Heart right ventricle (tissue), 16 donors: ENCODE data around the gene ITPKB. TPM values are rescaled to one million over a fixed set of nuclear protein-coding genes. Genes with fewer than 3 reads are reported as not detected.
"Not testable (repeated sequence)": the region's sequence is repeated elsewhere in the genome, so short reads cannot be mapped to it uniquely, and the experiment has no call there.

Experiments
- ATAC-seq, 8 donors: fragments of 200-7000 bp; cut with Tn5 transposase; one replicate each; pipeline ENCODE4 v1.9.1; 2020; ENCODE audit warnings: mild to moderate bottlenecking in 8 of 8, moderate library complexity in 8 of 8, moderate number of reproducible peaks in 1 of 8
- DNase-seq, 2 donors: peaks; one replicate each; pipeline ENCODE4 v3.0.0-alpha.2; 2020
- H3K27ac ChIP-seq, 10 donors: fragments of 200-600 bp; sonication (generic) in 2 of 10; one replicate each; pipeline versions ENCODE4 v1.5.0 to v1.8.0; 2020 to 2022; ENCODE audit warnings: mild to moderate bottlenecking in 3 of 10
- H3K27me3 ChIP-seq, 7 donors: fragments of 200-600 bp; one replicate each; pipeline ENCODE4 v1.8.0; 2021 to 2022; ENCODE audit warnings: mild to moderate bottlenecking in 2 of 7
- H3K36me3 ChIP-seq, 9 donors: fragments of 200-600 bp; sonication (generic) in 1 of 9; one replicate each; pipeline versions ENCODE4 v1.5.0 to v1.8.0; 2020 to 2022; ENCODE audit warnings: mild to moderate bottlenecking in 2 of 9
- H3K4me1 ChIP-seq, 9 donors: fragments of 200-600 bp; sonication (generic) in 1 of 9; one replicate each; pipeline versions ENCODE4 v1.5.0 to v1.8.0; 2020 to 2022; ENCODE audit warnings: mild to moderate bottlenecking in 4 of 9
- H3K4me3 ChIP-seq, 10 donors: fragments of 200-600 bp; sonication (generic) in 2 of 10; one replicate each; pipeline versions ENCODE4 v1.5.0 to v1.8.0; 2020 to 2022; ENCODE audit warnings: mild to moderate bottlenecking in 7 of 10, moderate library complexity in 2 of 10
- H3K9me3 ChIP-seq, 11 donors: fragments of 200-600 bp in 10 of 11; sonication (generic) in 2 of 11; one replicate each; pipeline versions ENCODE4 v1.5.0 to v1.8.0; 2013 to 2022; ENCODE audit warnings: mild to moderate bottlenecking in 2 of 11, control low read depth in 1 of 11, moderate library complexity in 1 of 11
- CTCF ChIP-seq, 9 donors: fragments of 200-600 bp; sonication (generic) in 2 of 9; IDR thresholded peaks; one replicate each; pipeline versions ENCODE4 v1.5.0 to v1.8.0; 2021 to 2022; ENCODE audit warnings: antibody characterized with exemption in 9 of 9, mild to moderate bottlenecking in 5 of 9, moderate library complexity in 1 of 9
- WGBS, 2 donors: extraction: QIAGEN DNeasy Blood & Tissue Kit; methylation state at CpG; one replicate each; pipeline ENCODE4 v1.1.7; 2013; ENCODE audit warnings: inconsistent platforms in 1 of 2; 5-methylcytosine and 5-hydroxymethylcytosine counted together
- intact Hi-C, 10 donors: fragments of 100-400 bp; cut with DNase I; formaldehyde crosslinking; loops; one replicate each; pipeline versions ENCODE4 v1.11.1 to v1.14.2; 2022
- polyA plus RNA-seq, 2 donors: library from polyadenylated mRNA; stranded (reverse); fragments of 200-250 nt; gene quantifications; one replicate each; pipeline ENCODE4 v1.2.3, GENCODE V29; 2013
- total RNA-seq, 10 donors: library from RNA; stranded (reverse); fragmentation: NEBNext Ultra II Directional in 3 of 10; extraction: Animal tissue kit (Norgen Biotek cat#: 25700) in 3 of 10; gene quantifications; one replicate each; pipeline versions ENCODE4 v1.2.1 to v1.2.4, GENCODE V29; 2021 to 2023
- donor health status: Arrhythmogenic right ventricular cardiomyopathy.
- donor health status: ischemic (EF 13 %, LVEDD 7.1; RV severe dilation, severe dysfunction).
- donor health status: healthy with polysubstance abuse.
- donor health status: DM: no; HTN: yes; CAD: no.
- donor health status: DM: no; HTN: no; CAD: no.
- donor health status: ischemic (EF 25% LVEDD 6.9; RV normal size, moderate dysfunction).
- donor health status: ischemic (EF 25% LVEDD 5.7; RV mildly dilated, moderate dysfunction).
- donor health status: healthy.
- donor health status: DM: yes; HTN: yes; CAD: no.
- donor health status: Ischemic cardiomyopathy.
- donor health status: ischemic (EF 35%, LVEDD 5.7; RV mildly dilated, moderate dysfunction).
- donor health status: nonischemic (EF 11% LVEDD 7.7; RV severe dilation, severe dysfunction).
- donor health status: DM: yes; HTN: yes; CAD: no.
- donor health status: PGD.
- donor health status: ischemic (EF 29% LVEDD 5.4; RV normal size, mild dysfunction).
- donor health status: nonischemic (EF 23%, LVEDD 6.1; RV moderate dilation, normal function).

ITPKB gene
- total and polyA plus RNA-seq, 12 donors: 4.5 to 30.5 (median 16.1) TPM

GRCh38 chr1:226602186-226603021, 136.7 kb downstream of the ITPKB start:
- ATAC-seq (peak; percentile 57 to 79 (median 70)), DNase-seq (peak; percentile 62 to 63)
- peak overlapping the region in 2 of 10 donors; percentile 9 to 21 for H3K4me3 ChIP-seq
- H3K4me1 ChIP-seq: peaks cover 19 to 45% (median 34%) of the 10 kb centered on the region in 9 donors
- intact Hi-C loops: loop anchor here in 6 of 10 donors (5.0 to 10.0 kb wide), 2 partner anchors 50 to 178 kb away; no protein-coding TSS in a partner anchor
- no peaks in the 10 kb centered on the region for H3K36me3 ChIP-seq
- no peak for TF ChIP-seq CTCF (IDR thresholded peaks at IDR 0.05)
- peak overlapping the region; percentile 46 to 82 (median 72) for H3K27ac ChIP-seq
- no peaks in the 10 kb centered on the region for H3K9me3 ChIP-seq
- no peaks in the 10 kb centered on the region for H3K27me3 ChIP-seq
- 71 to 74% methylated on average over 24 of the region's 24 CpGs for WGBS, 2 donors

- H3K36me3 ChIP-seq: no peaks in the 10 kb centered on the region
- no peaks in the 10 kb centered on the region for H3K27me3 ChIP-seq
- H3K4me3 ChIP-seq: no peak overlapping the region
- ATAC-seq (no peak), DNase-seq (no peak)
- peaks cover 19 to 42% (median 34%) of the 10 kb centered on the region in 9 donors for H3K4me1 ChIP-seq
- no peaks in the 10 kb centered on the region for H3K9me3 ChIP-seq
- intact Hi-C loops: loop anchor here in 6 of 10 donors (5.0 to 10.0 kb wide), 2 partner anchors 49 to 177 kb away; no protein-coding TSS in a partner anchor
- H3K27ac ChIP-seq: no peak overlapping the region
- no peak for TF ChIP-seq CTCF (IDR thresholded peaks at IDR 0.05)
- WGBS, 2 donors: 97% methylated on average over 9 of the region's 9 CpGs
Measured at GRCh38 chr1:226601456-226601855, 137.6 kb downstream of the ITPKB start.

GRCh38 chr1:226600254-226600653, 138.8 kb downstream of the ITPKB start:
- 89 to 90% methylated on average over 4 of the region's 4 CpGs for whole genome bisulfite sequencing, 2 donors
- Histone ChIP-seq H3K27ac (no peak overlapping the region), H3K4me1 (peaks cover 19 to 35% (median 32%) of the 10 kb centered on the region in 9 donors), H3K36me3 (no peaks in the 10 kb centered on the region), H3K27me3 (no peaks in the 10 kb centered on the region), H3K9me3 (peaks cover 0 to 8% (median 4%) of the 10 kb centered on the region in 11 donors), H3K4me3 (no peak overlapping the region)
- TF ChIP-seq CTCF (IDR thresholded peaks at IDR 0.05): no peak
- ATAC-seq: no peak
- DNase-seq: no peak
- intact Hi-C loops: loop anchor here in 6 of 10 donors (5.0 to 10.0 kb wide), 2 partner anchors 48 to 175 kb away; no protein-coding TSS in a partner anchor

GRCh38 chr1:226599636-226600238, 139.3 kb downstream of the ITPKB start:
- TF ChIP-seq CTCF (IDR thresholded peaks at IDR 0.05): no peak
- no peak for ATAC-seq
- Histone ChIP-seq H3K4me3 (no peak overlapping the region), H3K27me3 (no peaks in the 10 kb centered on the region), H3K27ac (no peak overlapping the region), H3K4me1 (peaks cover 17 to 30% (median 27%) of the 10 kb centered on the region in 9 donors), H3K36me3 (no peaks in the 10 kb centered on the region), H3K9me3 (peaks cover 0 to 12% (median 5%) of the 10 kb centered on the region in 11 donors)
- intact Hi-C loops: loop anchor here in 6 of 10 donors (5.0 to 10.0 kb wide), 2 partner anchors 47 to 175 kb away; no protein-coding TSS in a partner anchor
- no peak for DNase-seq

- H3K27ac ChIP-seq, H3K27me3 ChIP-seq, intact Hi-C loops, H3K36me3 ChIP-seq, H3K4me3 ChIP-seq, DNase-seq, ATAC-seq: not testable (repeated sequence)
- peaks cover 10 to 22% (median 19%) of the 10 kb centered on the region in 9 donors for H3K4me1 ChIP-seq
- H3K9me3 ChIP-seq: peaks cover 0 to 12% (median 5%) of the 10 kb centered on the region in 11 donors
- 91 to 93% methylated on average over 3 of the region's 3 CpGs for WGBS, 2 donors
Measured at GRCh38 chr1:226598955-226599354, 140.1 kb downstream of the ITPKB start.
